ENCODE results near the gene CKB. TPM values are rescaled to one million over a fixed set of nuclear protein-coding genes. Genes with fewer than 3 reads are reported as not detected.

CKB gene
- total and polyA plus RNA-seq, 9 of the 15 experiments (the other 6 are each of a cell fraction or from before 2014, with no cell fraction given), result 23.9 to 692 (median 132) TPM

GRCh38 chr14:103533137-103533998 lies 10.7 kb upstream of the CKB start:
- in situ Hi-C loops (cut with MboI) (loop anchor here (10.0 kb wide), 1 partner anchor 449 kb away; the partner anchor contains the start of gene LBHD2), intact Hi-C loops (cut with micrococcal nuclease) (no loop called here)
- Histone ChIP-seq H3K4me1 (replicated peaks in 1 of 2; ENCODE audit: control insufficient read depth in 2 of 2, insufficient read depth in 2 of 2, low read length in 2 of 2) (peaks cover 5 to 82% of the 10 kb centered on the region in 2 experiments; a peak in 4 of 5 replicates), H4K20me1 (replicated peaks; ENCODE audit: control insufficient read depth, insufficient read depth, low read length) (no peaks in the 10 kb centered on the region; the same call in 1 of the 2 replicates), H3K9me1 (ENCODE audit: control insufficient read depth, insufficient read depth, low read length) (peaks cover 6% of the 10 kb centered on the region), H3K9ac (ENCODE audit: insufficient read depth in 1 of 2, low read depth in 2 of 2, low read length in 2 of 2) (no peak overlapping the region), H3K4me3 (no peak overlapping the region), H3K27ac (ENCODE audit: extremely low read depth, low read depth, low read length) (no peak overlapping the region), H3K79me2 (ENCODE audit: control insufficient read depth, insufficient read depth, low read length) (peaks cover 28% of the 10 kb centered on the region), H2AFZ (ENCODE audit: low read depth, low read length) (no peak overlapping the region), H3K36me3 (ENCODE audit: control insufficient read depth, insufficient read depth, low read length) (peaks cover 51% of the 10 kb centered on the region; the same call in 2 of the 3 replicates), H3K27me3 (ENCODE audit: control insufficient read depth in 2 of 2, insufficient read depth in 2 of 2, low read length in 2 of 2) (no peaks in the 10 kb centered on the region), H3K4me2 (ENCODE audit: insufficient read depth, low read length) (no peak overlapping the region), H3K9me3 (replicated peaks; ENCODE audit: control insufficient read depth, insufficient read depth, low read depth, low read length) (no peaks in the 10 kb centered on the region)
- WGBS (ENCODE audit: insufficient coverage, low coverage, missing lambda C conversion rate), result 63% methylated on average over 6 of the region's 23 CpGs
- no TSS peak for BruUV-seq (replicated peaks)
- ChIA-PET CTCF (ENCODE audit: low intra/inter-chr PET ratio) (no interaction called here), POLR2A (interaction anchor here (0.7 to 1.9 kb wide), 4 partner anchors 11 to 415 kb away, joined by 3 to 4 read pairs (median 4); partner anchors contain the start of gene CKB)
- ATAC-seq (no peak), DNase-seq (ENCODE audit: extremely low read depth in 1 of 4, low spot score in 3 of 4) (no peak), FAIRE-seq (no peak)
- TF ChIP-seq NR2C2 (CRISPR knock-in tag; IDR thresholded peaks at IDR 0.05), result no peak
- TF ChIP-seq NR2C2 (tag; IDR thresholded peaks at IDR 0.05), result no peak
- TF ChIP-seq FOXJ2 (tag; IDR thresholded peaks at IDR 0.05), result no peak
- TF ChIP-seq STAT6 (CRISPR knock-in tag; IDR thresholded peaks at IDR 0.05), result no peak
- TF ChIP-seq ZKSCAN8 (CRISPR knock-in tag; IDR thresholded peaks at IDR 0.05), result no peak
- no peak for TF ChIP-seq E2F6 (IDR thresholded peaks at IDR 0.05; ENCODE audit: borderline replicate concordance in 1 of 2, extremely low read depth in 1 of 2, insufficient read depth in 1 of 2, insufficient read length in 1 of 2, low read depth in 1 of 2, low read length in 1 of 2, poor library complexity in 1 of 2, severe bottlenecking in 1 of 2)
- TF ChIP-seq CBX5 (IDR thresholded peaks at IDR 0.05; ENCODE audit: borderline replicate concordance, low read depth), result no peak
- TF ChIP-seq TSC22D4 (tag; IDR thresholded peaks at IDR 0.05), result no peak
- no peak for TF ChIP-seq SAP30 (IDR thresholded peaks at IDR 0.05; ENCODE audit: borderline replicate concordance, insufficient read depth, low read depth, low read length, poor library complexity, severe bottlenecking)
- no peak for TF ChIP-seq MTA2 (IDR thresholded peaks at IDR 0.05; ENCODE audit: low read depth)
- TF ChIP-seq MBD1 (CRISPR knock-in tag; IDR thresholded peaks at IDR 0.05), result no peak
- TF ChIP-seq ETV6 (IDR thresholded peaks at IDR 0.05; ENCODE audit: borderline replicate concordance in 1 of 2, low read depth in 2 of 2, low read length in 1 of 2), result no peak
- no peak for TF ChIP-seq ETV6 (CRISPR knock-in tag; IDR thresholded peaks at IDR 0.05; ENCODE audit: borderline replicate concordance)
- no peak for TF ChIP-seq U2AF2 (optimal IDR thresholded peaks at IDR 0.05; ENCODE audit: low read depth, low read length)
